Astrocyte of the spinal cord (primary cell): ENCODE data around the gene PRKCD.

Experiments used
- DNase-seq: peaks from one replicate; pipeline ENCODE4 v3.0.0; 2011; ENCODE audit warnings: low read depth, low spot score
- H3K4me3 ChIP-seq: 2 replicates; pipeline ENCODE4 v1.5.1; 2011; ENCODE audit warnings: low read depth, mild to moderate bottlenecking, low read length, moderate library complexity
- in situ Hi-C: cut with HindIII; loops from 2 replicates; pipeline ENCODE4 v1.10.0; 2017; ENCODE audit warnings: low sequenced_read_pairs
- TF ChIP-seq, protein P1 (sequence below): IDR thresholded peaks from 2 replicates; pipeline ENCODE4 v1.5.1; 2012; ENCODE audit warnings: low read depth, mild to moderate bottlenecking, low read length, inconsistent platforms

The PRKCD gene

DNA sequence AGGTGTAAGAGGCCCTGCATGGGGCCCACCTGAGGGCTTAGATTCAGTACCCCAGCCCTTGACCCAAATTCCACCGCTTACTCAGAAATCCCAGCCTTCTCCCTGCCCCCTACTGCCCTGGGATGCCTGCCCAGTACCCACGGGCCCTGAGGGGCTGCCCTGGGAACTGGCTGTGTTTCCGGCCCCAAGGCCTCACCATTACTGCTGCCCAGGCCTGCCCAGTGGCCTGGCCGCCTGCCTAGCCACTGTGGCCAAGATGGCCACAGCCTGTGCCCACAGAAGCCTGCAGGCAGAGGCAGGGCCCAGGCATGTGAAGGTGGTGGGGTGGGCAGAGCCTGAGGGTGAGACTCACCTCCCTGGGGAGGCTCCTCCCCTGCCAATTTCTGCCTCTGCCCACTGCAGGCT, 6.1 kb upstream of the PRKCD start:
- TF ChIP-seq, protein P1, sequence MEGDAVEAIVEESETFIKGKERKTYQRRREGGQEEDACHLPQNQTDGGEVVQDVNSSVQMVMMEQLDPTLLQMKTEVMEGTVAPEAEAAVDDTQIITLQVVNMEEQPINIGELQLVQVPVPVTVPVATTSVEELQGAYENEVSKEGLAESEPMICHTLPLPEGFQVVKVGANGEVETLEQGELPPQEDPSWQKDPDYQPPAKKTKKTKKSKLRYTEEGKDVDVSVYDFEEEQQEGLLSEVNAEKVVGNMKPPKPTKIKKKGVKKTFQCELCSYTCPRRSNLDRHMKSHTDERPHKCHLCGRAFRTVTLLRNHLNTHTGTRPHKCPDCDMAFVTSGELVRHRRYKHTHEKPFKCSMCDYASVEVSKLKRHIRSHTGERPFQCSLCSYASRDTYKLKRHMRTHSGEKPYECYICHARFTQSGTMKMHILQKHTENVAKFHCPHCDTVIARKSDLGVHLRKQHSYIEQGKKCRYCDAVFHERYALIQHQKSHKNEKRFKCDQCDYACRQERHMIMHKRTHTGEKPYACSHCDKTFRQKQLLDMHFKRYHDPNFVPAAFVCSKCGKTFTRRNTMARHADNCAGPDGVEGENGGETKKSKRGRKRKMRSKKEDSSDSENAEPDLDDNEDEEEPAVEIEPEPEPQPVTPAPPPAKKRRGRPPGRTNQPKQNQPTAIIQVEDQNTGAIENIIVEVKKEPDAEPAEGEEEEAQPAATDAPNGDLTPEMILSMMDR: no peak
- in situ Hi-C loops: no loop called here
- no peak for DNase-seq
- H3K4me3 ChIP-seq: no peak overlapping the region

DNA sequence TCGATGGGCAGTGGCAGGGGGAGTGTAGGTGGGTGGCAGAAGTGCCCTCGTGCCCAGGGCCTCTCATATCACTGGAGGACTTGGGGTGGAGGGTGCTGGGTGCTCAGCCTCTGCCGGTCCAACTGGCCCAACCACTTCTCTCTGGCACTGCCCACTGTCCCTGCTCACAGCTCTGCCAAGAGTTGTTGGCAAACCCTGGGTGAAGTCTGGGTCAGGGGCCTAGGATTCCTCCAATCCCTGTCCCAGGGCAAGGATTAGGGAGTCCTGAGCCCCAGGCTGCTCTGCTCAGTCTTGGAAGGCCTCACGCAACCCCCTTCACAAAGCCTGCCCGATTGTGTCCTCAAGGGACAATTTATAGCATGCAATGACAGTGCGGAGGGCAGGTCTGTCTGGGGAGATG, 5.2 kb upstream of the PRKCD start:
- in situ Hi-C loops: no loop called here
- DNase-seq: no peak
- TF ChIP-seq, protein P1: no peak
- H3K4me3 ChIP-seq: no peak overlapping the region

DNA sequence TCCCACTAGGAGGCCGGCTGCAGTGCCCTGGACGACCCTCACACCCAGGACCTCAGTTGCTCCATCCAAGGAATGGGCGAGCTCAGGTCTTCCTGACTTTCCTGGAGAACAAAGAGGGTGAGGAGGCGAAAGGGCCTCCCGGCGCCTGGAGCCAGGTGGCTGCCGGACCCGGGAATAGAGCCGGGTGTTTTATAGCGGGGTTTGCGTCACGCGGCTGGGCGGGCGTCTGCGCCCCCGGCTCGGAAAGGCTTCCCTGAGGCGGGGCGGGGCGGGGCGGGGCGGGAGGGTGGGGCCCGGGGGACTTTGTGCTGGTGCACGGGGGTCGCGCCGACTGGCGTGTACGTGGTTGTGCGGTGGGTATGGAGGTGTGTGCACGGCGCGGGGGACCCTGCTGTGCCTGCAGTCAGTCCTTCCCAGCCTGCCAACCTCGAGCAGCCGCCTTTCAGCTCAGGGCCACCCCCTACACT, 4.6 kb upstream of the PRKCD start:
- in situ Hi-C loops: no loop called here
- TF ChIP-seq, protein P1: no peak
- no peak for DNase-seq
- no peak overlapping the region for H3K4me3 ChIP-seq

DNA sequence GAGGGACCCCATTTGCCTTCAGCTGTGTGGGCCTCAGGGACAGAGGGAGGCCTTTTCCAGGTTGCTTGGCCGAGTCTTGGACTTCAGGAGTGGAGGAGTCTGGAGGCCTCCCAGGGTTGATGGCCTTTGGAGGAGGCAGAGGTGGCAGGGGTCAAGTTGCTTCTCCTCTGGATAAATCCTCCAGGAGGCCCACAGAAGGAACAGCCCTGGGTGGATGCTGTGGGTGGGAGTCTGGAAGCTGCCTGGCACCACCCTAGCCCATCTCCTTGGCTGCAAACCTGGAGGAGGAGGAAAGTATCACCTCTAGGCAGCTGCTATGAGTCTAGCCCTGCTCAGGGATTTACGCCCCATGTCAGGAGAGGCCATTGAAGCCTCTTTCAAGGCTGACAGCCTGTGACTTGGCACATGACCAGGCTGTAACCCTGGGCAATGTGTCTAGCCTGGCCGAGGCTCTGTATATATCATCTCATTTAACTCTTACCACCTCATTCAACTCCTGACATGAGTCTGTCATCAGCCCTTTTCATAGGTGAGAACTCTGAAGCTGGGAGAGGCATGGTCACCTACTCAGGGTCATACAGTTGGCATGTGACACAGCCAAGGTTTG, 2.9 kb upstream of the PRKCD start:
- DNase-seq: no peak
- TF ChIP-seq, protein P1: no peak
- no peak overlapping the region for H3K4me3 ChIP-seq
- in situ Hi-C loops: no loop called here

DNA sequence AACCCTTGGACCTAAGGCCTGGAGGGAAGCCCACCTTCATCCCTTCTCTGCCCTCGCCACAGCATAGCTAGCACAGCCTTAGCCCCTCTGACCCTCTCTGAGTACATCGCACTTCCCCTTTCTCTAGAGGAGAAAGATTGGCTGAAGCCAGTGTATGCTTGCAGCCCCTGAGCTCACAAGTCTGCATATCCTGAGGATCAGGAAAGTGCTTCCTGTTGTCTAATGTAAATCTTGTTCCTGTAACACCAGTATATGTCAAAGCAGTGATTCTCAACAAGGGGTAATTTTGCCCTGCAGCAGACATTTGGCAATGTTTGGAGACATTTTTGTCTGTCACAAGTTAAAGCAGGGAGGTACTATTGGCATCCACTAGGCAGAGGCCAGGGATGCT, 2.2 kb upstream of the PRKCD start:
- no peak for DNase-seq
- in situ Hi-C loops: no loop called here
- TF ChIP-seq, protein P1: no peak
- no peak overlapping the region for H3K4me3 ChIP-seq

DNA sequence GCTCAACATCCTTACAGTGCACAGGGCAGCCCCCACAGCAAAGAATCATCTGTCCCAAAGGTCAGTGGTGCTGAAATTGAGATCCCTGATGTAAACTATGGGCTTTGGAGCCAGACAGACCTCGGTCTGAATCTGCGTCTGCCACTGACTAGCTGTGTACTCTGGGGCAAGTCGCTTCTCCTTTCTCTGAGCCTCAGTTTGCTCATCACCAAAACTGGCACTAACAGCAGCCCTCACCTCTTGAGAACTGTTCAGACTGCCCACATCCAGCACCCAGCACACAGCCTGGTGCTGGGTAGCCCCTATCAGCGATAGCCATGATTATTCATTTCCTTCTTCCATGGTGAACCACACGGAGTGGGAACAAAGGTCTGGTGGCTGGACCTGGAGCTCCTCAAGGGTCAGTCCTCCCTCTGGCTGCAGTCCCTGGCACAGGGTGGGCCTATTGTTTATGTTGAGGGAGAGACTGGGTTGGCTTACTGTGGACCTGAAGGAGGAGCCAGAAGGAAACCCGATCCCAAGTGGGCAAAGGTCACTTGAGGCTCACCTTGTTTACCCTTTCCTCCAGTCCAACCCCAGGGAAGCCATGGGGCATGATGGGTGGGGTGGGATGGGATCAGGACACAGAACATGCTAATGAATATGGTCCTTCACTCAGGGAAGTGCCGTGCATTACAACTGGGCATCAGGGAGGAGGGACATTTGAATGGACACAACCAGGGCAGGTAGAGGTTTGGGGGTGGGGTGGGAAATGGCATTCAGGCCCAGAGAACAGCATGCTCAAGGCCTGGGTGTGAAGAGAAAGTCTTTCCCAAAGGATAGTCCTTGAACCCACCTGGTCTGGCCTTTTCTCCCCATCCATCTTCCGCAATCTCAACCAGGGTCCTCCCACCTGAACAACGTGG, 1.6 kb upstream of the PRKCD start:
- TF ChIP-seq, protein P1: no peak
- DNase-seq: no peak
- in situ Hi-C loops: no loop called here
- no peak overlapping the region for H3K4me3 ChIP-seq
